ENCODE results near the gene CDK5R1. TPM values are rescaled to one million over a fixed set of nuclear protein-coding genes. Genes with fewer than 3 reads are reported as not detected.

The CDK5R1 gene
- total RNA-seq, 4 donors from 2014 or later: 1.3 to 41.2 (median 2.4) TPM

DNA sequence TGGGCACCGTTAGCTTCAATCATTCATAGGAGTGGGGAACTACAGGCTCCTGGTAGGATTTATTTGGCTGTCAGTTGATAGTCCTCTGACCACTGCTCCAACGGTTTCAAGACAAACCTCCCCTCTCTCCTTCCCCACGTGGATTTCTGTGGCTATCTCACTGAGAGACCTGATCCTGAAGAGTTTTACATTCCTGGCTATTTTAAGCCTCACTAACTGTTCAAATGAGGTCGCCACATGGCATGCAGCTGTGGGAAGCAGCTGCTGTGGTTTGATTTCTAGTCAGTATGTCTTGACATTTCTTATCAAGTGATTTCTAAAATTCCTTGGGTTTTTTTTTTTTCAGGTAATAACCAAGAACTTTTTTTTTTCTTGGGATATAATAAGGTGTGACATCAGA, 38.3 kb downstream of the CDK5R1 start:
- intact Hi-C loops (cut with DNase I; ENCODE audit: low total_unique reads): no loop called here
- 51 to 55% methylated on average over 4 of the region's 4 CpGs for WGBS, 2 donors (ENCODE audit: low coverage in 1 of 2)
- DNase-seq: no peak
- no peaks in the 10 kb centered on the region for H3K36me3 ChIP-seq
- H3K4me3 ChIP-seq: no peak overlapping the region
- in situ Hi-C loops (cut with MboI; ENCODE audit: low pct_ligation_motif_present in 1 of 4, low pct_unique_long_range_greater_than_20kb in 1 of 4, low sequenced_read_pairs in 3 of 4): no loop called here
- no peak overlapping the region for H3K27ac ChIP-seq
- no peak for TF ChIP-seq POLR2AphosphoS5 (IDR thresholded peaks at IDR 0.05)
- TF ChIP-seq, protein P1, sequence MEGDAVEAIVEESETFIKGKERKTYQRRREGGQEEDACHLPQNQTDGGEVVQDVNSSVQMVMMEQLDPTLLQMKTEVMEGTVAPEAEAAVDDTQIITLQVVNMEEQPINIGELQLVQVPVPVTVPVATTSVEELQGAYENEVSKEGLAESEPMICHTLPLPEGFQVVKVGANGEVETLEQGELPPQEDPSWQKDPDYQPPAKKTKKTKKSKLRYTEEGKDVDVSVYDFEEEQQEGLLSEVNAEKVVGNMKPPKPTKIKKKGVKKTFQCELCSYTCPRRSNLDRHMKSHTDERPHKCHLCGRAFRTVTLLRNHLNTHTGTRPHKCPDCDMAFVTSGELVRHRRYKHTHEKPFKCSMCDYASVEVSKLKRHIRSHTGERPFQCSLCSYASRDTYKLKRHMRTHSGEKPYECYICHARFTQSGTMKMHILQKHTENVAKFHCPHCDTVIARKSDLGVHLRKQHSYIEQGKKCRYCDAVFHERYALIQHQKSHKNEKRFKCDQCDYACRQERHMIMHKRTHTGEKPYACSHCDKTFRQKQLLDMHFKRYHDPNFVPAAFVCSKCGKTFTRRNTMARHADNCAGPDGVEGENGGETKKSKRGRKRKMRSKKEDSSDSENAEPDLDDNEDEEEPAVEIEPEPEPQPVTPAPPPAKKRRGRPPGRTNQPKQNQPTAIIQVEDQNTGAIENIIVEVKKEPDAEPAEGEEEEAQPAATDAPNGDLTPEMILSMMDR (IDR thresholded peaks at IDR 0.05): no peak
- H3K4me1 ChIP-seq: peaks cover 0 to 3% (median under 1%) of the 10 kb centered on the region in 4 donors
- H3K9me3 ChIP-seq: no peaks in the 10 kb centered on the region
- H3K27me3 ChIP-seq: no peaks in the 10 kb centered on the region

- WGBS, 2 donors (ENCODE audit: low coverage in 1 of 2): 80 to 95% methylated on average over 2 to 4 of the region's 4 CpGs
These were observed 40.4 kb downstream of the CDK5R1 start for GRCh38 chr17:32527146-32527545.

DNA sequence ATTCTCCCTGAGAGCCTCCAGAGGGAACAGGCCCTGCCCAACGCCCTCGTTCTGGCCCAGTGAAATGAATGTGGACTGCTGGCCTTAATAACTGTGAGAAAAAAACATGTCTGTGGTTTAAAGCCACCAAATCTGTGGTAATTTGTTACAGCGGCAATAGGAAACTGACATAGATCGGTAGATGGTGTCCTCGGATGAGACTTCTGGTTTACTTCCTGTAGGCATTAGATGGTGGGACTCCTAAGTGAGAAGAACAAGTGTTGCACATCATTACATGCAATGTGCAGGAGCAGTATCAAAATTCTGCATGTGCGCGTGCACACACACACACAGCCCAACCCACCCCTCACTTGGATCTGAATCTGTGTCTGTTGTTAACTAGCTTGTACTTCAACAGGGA, 42.0 kb downstream of the CDK5R1 start:
- H3K27me3 ChIP-seq: no peaks in the 10 kb centered on the region
- H3K9me3 ChIP-seq: no peaks in the 10 kb centered on the region
- H3K4me1 ChIP-seq: no peaks in the 10 kb centered on the region
- DNase-seq: no peak
- H3K27ac ChIP-seq: no peak overlapping the region
- in situ Hi-C loops (cut with MboI; ENCODE audit: low pct_ligation_motif_present in 1 of 4, low pct_unique_long_range_greater_than_20kb in 1 of 4, low sequenced_read_pairs in 3 of 4): no loop called here
- intact Hi-C loops (cut with DNase I; ENCODE audit: low total_unique reads): no loop called here
- 87 to 93% methylated on average over 5 to 7 of the region's 7 CpGs for WGBS, 2 donors (ENCODE audit: low coverage in 1 of 2)
- H3K36me3 ChIP-seq: no peaks in the 10 kb centered on the region
- TF ChIP-seq POLR2A (IDR thresholded peaks at IDR 0.05) (no peak), EP300 (IDR thresholded peaks at IDR 0.05; ENCODE audit: low read depth) (no peak), POLR2AphosphoS5 (IDR thresholded peaks at IDR 0.05) (no peak)
- TF ChIP-seq, protein P1 (IDR thresholded peaks at IDR 0.05): no peak
- no peak overlapping the region for H3K4me3 ChIP-seq

More at GRCh38 chr17:32527146-32527545, 40.4 kb downstream of the CDK5R1 start:
- intact Hi-C loops (cut with DNase I; ENCODE audit: low total_unique reads): no loop called here
- no peaks in the 10 kb centered on the region for H3K4me1 ChIP-seq
- H3K27ac ChIP-seq: no peak overlapping the region
- H3K27me3 ChIP-seq: no peaks in the 10 kb centered on the region
- in situ Hi-C loops (cut with MboI; ENCODE audit: low pct_ligation_motif_present in 1 of 4, low pct_unique_long_range_greater_than_20kb in 1 of 4, low sequenced_read_pairs in 3 of 4): no loop called here
- no peak overlapping the region for H3K4me3 ChIP-seq
- H3K9me3 ChIP-seq: no peaks in the 10 kb centered on the region
- DNase-seq: no peak
- no peak for TF ChIP-seq POLR2A (IDR thresholded peaks at IDR 0.05)
- no peak for TF ChIP-seq EP300 (IDR thresholded peaks at IDR 0.05; ENCODE audit: low read depth)
- no peak for TF ChIP-seq POLR2AphosphoS5 (IDR thresholded peaks at IDR 0.05)
- TF ChIP-seq, protein P1 (IDR thresholded peaks at IDR 0.05): no peak
- no peaks in the 10 kb centered on the region for H3K36me3 ChIP-seq

GRCh38 chr17:32529604-32530003, 42.8 kb downstream of the CDK5R1 start:
- H3K4me1 ChIP-seq: no peaks in the 10 kb centered on the region
- DNase-seq: no peak
- no peak for TF ChIP-seq POLR2AphosphoS5 (IDR thresholded peaks at IDR 0.05)
- TF ChIP-seq, protein P1 (IDR thresholded peaks at IDR 0.05): no peak
- no peak for TF ChIP-seq EP300 (IDR thresholded peaks at IDR 0.05; ENCODE audit: low read depth)
- no peak for TF ChIP-seq POLR2A (IDR thresholded peaks at IDR 0.05)
- no peaks in the 10 kb centered on the region for H3K9me3 ChIP-seq
- WGBS, 2 donors (ENCODE audit: low coverage in 1 of 2): 84% methylated on average over 10 of the region's 10 CpGs; no CpG with 5 or more reads in 1 of the 2 donors
- no peaks in the 10 kb centered on the region for H3K27me3 ChIP-seq
- intact Hi-C loops (cut with DNase I; ENCODE audit: low total_unique reads) (no loop called here), in situ Hi-C loops (cut with MboI; ENCODE audit: low pct_ligation_motif_present in 1 of 4, low pct_unique_long_range_greater_than_20kb in 1 of 4, low sequenced_read_pairs in 3 of 4) (no loop called here)
- H3K36me3 ChIP-seq: no peaks in the 10 kb centered on the region
- no peak overlapping the region for H3K27ac ChIP-seq
- H3K4me3 ChIP-seq: no peak overlapping the region

All from transverse colon (tissue), 4 donors.